G401 (cell line): ENCODE results near the gene KCNAB1. TPM values are rescaled to one million over a fixed set of nuclear protein-coding genes. Genes with fewer than 3 reads are reported as not detected.

Source experiments
- DNase-seq: peaks from one replicate; pipeline ENCODE4 v3.0.0-alpha.2; 2015; ENCODE audit warnings: low spot score
- in situ Hi-C: cut with HindIII; loops from 2 replicates; pipeline ENCODE4 v1.10.0; 2016; ENCODE audit warnings: low sequenced_read_pairs, mixed read lengths
- total RNA-seq: library from RNA; depleted of rRNA; stranded (reverse); fragments of >200 nt; shearing (Covaris generic); gene quantifications from 2 replicates; pipeline ENCODE4 v1.2.3, GENCODE V29; 2014

KCNAB1 gene
- total RNA-seq, 1 experiment from 2014 or later, result 12.6 TPM

DNA sequence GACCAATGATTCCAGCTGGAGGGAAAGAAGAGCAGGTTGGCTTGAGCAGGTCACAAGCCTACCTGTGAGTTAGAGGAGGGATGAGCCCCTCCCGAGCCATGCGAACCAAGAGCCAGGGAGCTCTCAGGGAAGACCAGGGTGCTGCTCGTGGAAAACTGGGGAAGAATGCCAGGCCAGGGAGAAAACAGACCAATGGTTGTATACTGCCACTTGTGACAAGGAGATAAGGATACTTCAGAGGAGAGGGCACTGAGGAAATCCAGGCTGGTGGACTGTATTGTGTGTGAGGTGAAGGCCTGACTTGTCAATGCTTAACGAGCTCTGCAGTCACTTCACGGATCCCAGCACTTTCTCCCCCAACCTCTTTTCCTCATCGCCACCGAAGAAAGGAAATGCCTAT is 256.9 kb downstream of the KCNAB1 start:
- in situ Hi-C loops, result no loop called here

GRCh38 chr3:156377718-156378117 is 257.3 kb downstream of the KCNAB1 start:
- DNase-seq, result no peak
- in situ Hi-C loops, result no loop called here

More for the DNA sequence above, 256.9 kb downstream of the KCNAB1 start:
- DNase-seq, result no peak

DNA sequence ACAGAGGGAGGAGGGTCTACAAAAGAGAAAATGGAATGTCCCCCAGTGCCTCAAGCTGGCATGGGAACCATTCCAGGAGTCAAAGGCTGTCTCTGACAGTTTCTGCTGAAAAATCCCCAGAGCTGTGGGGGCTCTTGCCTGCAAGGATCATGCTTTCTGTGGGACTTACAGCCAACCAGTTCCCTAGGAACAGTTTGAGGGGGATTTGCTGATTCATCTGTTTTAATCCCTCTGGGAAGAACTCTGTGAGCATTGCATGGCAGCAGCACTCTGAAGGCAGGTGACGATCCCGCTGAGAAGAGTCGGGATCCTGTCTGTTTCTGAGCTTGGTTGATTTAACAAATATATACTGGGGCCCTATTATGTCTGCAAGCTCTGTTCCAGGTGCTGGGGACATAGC is 258.5 kb downstream of the KCNAB1 start:
- in situ Hi-C loops, result no loop called here

DNA sequence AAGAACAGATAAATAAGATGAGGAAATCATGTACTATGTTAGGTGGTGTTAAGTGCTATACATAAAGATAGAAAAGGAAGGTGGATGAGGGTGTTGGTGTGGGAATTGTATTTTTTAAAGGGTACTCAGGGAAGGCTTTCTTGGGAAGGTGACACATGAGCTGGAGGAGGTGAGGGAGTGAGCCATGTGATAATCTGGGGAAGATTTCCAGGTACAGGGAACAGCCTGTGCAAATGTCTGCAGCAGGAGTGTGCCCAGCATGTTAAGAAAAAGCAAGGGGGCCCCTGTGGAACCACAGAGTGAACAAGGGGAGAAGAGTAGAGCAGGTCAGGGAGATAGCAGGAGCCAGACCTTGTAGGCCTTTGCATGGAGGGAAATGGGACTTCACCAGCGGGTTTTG is 258.9 kb downstream of the KCNAB1 start:
- DNase-seq, result no peak
- in situ Hi-C loops, result no loop called here

More for the DNA sequence above, 258.5 kb downstream of the KCNAB1 start:
- no peak for DNase-seq

DNA sequence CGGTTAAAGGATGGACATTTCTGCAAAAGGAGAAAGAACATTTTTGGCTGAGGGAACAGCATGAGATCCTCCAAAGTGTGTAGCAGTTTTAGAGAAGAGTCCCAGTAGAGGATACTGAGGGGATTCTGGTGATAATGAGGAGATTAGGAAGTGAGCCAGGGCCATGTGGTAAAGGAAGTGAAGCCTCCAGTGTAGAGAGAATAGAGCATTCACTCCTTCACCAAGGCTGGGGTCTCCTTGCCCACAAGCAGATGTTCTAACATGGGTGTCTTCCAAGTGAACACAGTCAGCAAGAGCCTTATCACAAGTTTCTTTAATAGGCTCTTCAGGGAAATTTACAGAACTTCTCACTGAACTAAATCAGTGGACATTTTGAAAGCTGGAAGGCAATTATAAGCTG is 260.9 kb downstream of the KCNAB1 start:
- in situ Hi-C loops, result no loop called here
- no peak for DNase-seq

DNA sequence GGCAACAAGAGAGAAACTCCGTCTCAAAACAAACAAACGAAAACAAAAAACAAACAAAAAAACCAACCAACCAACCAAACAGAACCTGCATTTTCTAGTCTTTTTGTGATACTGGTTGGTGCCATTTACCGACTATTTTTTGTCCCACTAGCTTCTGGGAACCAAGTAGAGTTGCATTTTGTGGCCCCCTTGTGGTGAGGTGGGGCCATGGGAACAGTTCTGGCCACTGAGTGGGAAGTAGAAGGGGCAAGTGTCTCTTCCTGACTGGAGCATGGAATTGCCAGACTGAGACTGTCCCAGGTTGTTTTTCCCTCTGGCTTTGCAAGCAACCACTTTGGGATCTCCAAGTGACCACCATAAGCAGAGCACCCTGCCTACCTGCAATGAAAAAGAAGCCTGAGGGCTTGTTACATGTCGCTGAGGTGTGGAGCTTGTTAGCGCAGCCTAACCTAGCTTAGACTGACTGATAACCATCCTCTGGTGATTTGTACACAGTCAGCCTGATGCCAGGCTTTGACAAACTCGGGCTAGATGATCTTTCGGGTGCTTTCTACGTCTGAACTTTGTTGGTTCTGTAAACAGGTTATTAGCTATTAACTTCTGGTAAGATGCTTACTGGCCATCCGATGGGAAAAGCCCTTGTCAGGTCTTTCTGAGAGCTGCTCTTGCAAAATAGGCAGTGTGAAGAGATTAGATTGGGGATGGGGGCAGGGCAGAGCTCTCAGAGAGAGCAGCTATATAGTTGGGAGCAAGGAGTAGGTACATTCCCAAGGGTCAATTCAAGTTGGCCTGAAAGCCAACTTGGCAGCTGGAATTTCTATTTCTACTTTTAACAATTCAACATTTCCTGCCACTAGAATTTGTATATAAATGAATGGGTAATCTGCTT is 262.3 kb downstream of the KCNAB1 start:
- DNase-seq, result no peak

GRCh38 chr3:156383441-156384025 is 263.2 kb downstream of the KCNAB1 start:
- peak; percentile 88 for DNase-seq
- in situ Hi-C loops, result no loop called here

More for the DNA sequence above, 262.3 kb downstream of the KCNAB1 start:
- in situ Hi-C loops, result no loop called here

DNA sequence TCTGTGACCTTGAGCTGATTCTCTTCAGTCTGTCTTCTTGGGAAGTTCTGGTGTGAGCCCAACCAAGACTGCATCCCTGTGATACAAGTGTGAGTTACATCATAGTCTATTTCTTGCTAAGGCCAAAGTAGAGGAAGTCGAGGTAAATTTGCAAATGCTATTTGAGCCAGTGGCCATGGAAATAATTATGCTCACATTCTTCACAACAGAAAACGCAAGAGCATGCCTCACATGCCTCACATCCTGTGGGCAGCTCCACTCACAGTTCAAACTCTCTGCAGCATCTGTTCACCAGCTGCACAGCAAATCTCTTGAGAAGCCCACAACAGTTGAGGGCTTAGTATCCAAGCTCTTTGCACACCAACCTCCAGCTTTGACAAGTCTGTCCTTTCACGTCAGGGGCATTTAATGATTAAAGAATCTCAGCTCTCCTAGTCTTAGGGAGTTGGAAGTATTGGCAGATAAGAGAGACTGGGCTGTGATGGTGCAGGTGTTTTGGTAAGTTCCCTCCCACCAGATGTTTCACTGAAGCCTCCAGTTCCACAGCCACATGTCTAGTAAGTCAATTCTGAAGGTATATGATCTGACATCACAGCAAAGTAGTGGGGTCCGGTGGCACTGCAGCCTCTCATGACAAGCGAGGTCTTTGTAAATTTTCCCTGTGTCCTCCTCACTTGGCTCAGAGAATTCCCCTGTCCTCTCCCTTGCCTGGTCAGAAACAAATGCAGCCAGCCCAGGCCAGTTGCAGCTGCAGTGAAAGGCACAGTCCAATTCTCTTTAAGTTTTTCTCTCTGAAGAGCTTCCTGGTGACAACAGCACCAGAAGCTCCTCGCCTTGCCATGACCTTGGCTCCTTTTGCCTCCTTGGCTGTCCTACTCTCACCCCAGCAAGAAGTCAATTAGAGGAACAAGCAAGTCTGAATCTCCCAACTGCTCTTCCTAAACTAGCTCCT is 268.4 kb downstream of the KCNAB1 start:
- in situ Hi-C loops, result no loop called here

DNA sequence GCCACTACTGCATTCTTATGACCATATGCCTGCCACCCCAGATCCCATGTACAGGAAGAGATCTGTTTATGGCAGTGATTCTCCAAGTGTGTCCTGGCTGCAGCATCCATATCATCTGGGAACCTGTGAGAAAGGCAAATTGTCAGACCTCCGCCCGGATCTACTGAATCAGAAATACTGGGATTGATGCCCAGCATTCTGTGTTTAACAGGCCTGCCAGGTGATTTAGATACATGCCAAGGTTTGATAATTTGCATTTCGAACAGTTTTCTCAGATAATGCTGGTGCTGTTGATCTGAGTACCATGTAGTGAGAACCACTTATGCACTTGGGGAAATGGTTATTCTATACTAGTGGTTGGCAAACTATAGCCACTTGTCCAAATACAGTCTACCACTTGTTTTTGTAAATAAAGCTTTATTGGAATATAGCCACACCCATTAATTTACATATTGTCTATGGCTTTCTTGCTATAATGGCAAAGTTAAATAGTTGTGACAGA is 269.1 kb downstream of the KCNAB1 start:
- peak; percentile 95 for DNase-seq
- in situ Hi-C loops, result no loop called here

More for the DNA sequence above, 268.4 kb downstream of the KCNAB1 start:
- peak; percentile 11 for DNase-seq

GRCh38 chr3:156390846-156391245 is 270.5 kb downstream of the KCNAB1 start:
- in situ Hi-C loops, result no loop called here
- DNase-seq, result no peak

DNA sequence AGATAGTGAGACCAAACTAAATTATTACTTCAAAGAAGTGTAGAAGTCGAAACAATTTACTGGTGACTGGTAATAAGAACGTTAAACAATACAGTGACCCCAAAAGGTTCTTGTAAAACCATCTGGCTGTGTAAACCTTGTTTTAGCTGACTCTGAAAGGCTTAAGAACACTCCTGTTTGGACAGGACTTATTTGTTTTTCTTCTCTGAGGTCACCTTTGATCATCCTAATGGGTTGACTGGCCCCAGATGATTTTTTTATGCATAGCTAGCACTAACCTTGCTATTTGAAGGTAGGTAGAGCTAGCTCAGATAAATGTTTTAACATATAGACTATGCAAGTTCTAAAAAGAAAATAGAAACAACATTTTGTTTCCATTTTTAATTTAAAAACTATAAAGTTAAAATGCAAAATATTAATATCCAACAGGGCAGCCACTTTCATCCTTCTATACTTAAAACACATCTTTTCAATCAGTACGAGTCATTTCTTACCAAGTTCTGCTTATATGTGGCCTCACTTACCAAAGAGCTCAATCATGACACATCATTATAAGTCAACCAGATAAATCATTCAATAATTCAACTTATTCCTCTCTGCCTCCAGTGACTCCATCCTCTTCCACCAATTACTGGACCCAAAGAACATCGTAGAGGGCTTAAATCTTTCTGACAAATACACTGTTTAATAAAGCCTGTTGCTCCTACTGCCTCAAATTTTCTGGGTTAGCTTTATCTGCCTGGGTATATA is 275.8 kb downstream of the KCNAB1 start:
- no peak for DNase-seq
- in situ Hi-C loops, result no loop called here

DNA sequence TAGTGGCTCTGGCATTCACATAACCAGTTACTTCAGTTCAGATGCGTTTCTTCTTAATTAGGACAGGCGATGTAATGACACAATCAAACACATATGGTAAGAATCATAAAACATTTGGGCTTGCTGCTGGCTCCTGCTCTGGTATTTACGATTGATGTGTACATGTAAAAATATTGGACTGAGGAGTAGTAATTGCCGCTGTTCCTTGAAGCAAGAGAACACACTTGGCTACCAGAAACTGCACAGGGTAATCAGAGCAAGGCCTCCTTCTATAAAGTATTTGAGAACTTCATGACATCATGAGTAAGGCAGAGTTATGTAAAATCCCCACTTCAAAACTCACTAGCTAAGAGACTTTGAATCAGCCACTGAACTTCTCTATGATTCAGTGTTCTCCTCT is 276.5 kb downstream of the KCNAB1 start:
- in situ Hi-C loops, result no loop called here

GRCh38 chr3:156397534-156397933 is 277.2 kb downstream of the KCNAB1 start:
- no peak for DNase-seq
- in situ Hi-C loops, result no loop called here

More for the DNA sequence above, 276.5 kb downstream of the KCNAB1 start:
- no peak for DNase-seq

- in situ Hi-C loops, result no loop called here
- no peak for DNase-seq
These were observed 279.7 kb downstream of the KCNAB1 start for GRCh38 chr3:156400062-156400461.

GRCh38 chr3:156400735-156401134 is 280.4 kb downstream of the KCNAB1 start:
- in situ Hi-C loops, result no loop called here

GRCh38 chr3:156404217-156404616 is 283.8 kb downstream of the KCNAB1 start:
- in situ Hi-C loops, result no loop called here
- DNase-seq, result no peak

More at GRCh38 chr3:156400735-156401134, 280.4 kb downstream of the KCNAB1 start:
- no peak for DNase-seq

DNA sequence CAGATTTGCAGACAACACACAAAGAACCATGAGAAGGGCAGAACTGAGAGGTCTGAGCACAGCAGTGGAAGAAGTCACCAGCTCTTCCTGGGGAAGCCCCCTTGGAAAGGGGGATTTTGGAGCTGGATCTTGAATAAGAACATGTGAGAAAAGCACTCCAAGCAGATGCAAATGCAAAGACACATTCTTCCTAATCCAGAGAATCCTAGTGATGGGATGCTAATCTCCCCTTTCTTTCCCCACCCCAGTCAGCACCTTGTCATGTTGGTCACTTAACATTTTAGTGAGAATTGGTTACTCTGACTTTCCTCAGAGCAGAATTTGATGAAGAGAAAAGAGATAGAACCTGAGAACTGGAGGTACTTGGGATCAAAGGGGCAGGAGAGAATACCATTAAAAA is 286.0 kb downstream of the KCNAB1 start:
- in situ Hi-C loops, result no loop called here
- DNase-seq, result no peak

GRCh38 chr3:156407617-156408225 is 287.3 kb downstream of the KCNAB1 start:
- no peak for DNase-seq
- in situ Hi-C loops, result no loop called here
